Hypothalamus (tissue), 51 donors: ENCODE results near the gene UCP3.

Source experiments
- DNase-seq, 51 donors: peaks; one replicate each; lab custom pipeline; 2025; lab: John Stamatoyannopoulos, UW

UCP3 gene

DNA sequence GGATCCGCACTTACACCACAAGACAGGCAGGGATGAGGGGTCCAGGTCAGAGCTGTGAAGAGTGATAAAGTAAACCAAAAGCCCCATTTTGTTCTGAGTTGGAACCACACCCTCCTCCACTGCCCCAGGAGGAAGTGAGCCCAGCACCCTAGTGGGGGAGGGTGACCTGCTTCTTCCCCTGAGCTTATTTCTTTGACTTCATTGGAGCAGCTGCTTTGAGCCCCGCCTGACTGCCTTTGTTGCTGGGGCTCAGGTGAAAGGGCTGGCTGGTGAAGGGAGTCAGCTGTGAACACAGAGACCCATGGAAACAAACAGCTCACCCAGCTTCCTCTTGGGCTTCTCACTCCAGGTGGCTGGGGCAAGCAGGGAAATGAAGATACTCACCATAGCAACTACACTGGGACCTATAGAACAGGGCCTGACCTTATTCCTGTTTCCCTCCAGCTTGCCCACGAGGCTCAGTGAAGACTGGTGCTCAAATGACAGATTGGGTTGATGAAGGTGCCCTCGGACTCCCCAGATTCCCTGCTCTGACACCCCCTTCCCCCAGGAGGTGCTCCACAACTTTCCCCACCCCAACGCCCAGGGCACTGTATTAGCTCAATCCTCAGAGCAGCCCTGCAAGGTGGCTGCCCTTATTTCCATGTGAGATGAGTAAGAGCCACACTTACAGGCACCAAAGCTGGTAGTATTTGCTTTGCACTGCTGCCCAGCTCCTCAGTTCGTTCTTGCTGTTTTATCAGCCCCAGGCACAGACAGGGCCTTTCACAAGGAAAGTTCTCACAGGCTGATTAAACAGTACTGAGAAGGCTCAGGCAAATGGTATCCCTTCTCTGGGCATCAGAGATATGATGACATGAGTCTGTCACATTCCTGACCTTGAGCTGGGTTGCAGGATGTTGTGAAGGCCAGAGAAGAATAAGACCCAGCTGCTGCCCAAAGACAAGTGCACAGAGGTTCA, 28.6 kb downstream of the UCP3 start:
- peak in 6 of 51 donors; percentile 4 to 27 (median 16) for DNase-seq

DNA sequence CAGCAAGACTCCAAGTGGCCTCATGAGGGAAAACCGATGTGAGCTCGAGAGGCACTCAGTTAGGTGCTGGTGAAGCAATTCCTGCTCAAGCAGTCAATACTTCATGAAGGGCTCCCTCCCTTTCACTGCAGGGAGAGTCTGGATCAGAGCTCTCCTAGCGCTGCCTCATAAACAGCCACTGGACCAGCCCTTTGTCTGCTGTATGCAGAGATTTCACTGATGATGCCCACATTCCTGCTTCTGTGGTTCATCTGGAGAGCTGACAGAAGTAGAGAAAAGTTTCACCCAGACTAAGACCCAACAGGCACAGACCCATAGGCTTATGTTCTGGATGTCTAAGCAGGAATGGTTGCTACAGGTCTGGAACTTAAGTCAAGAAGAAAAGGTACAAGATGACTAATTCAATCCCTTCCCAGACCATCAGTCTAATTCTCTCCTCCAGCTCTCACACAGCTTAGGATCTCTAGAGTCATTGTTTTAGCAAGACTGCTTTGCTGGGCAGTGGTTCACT, 30.3 kb downstream of the UCP3 start:
- no peak for DNase-seq

- no peak for DNase-seq
These were observed 30.9 kb downstream of the UCP3 start for GRCh38 chr11:73977856-73978519.

GRCh38 chr11:73976451-73977151, 32.3 kb downstream of the UCP3 start:
- no peak for DNase-seq

DNA sequence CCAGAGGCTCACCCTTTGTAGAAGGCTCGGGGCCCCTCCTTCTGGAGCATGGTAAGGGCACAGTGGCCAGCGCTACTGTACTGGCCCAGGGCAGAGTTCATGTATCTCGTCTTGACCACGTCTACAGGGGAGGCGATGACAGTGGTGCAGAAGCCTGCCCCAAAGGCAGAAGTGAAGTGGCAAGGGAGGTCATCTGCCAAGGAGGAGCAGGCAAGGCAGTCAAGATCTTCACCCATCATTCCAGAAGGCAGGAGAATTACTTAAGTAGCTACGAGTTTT, 33.5 kb downstream of the UCP3 start:
- no peak for DNase-seq

- DNase-seq = no peak
These were observed 34.0 kb downstream of the UCP3 start for GRCh38 chr11:73974604-73975478.

GRCh38 chr11:73972620-73973449, 36.0 kb downstream of the UCP3 start:
- DNase-seq = no peak

- DNase-seq = no peak
These were observed 36.7 kb downstream of the UCP3 start for GRCh38 chr11:73972187-73972586.

- no peak for DNase-seq
These were observed 37.6 kb downstream of the UCP3 start for GRCh38 chr11:73971175-73971719.

DNA sequence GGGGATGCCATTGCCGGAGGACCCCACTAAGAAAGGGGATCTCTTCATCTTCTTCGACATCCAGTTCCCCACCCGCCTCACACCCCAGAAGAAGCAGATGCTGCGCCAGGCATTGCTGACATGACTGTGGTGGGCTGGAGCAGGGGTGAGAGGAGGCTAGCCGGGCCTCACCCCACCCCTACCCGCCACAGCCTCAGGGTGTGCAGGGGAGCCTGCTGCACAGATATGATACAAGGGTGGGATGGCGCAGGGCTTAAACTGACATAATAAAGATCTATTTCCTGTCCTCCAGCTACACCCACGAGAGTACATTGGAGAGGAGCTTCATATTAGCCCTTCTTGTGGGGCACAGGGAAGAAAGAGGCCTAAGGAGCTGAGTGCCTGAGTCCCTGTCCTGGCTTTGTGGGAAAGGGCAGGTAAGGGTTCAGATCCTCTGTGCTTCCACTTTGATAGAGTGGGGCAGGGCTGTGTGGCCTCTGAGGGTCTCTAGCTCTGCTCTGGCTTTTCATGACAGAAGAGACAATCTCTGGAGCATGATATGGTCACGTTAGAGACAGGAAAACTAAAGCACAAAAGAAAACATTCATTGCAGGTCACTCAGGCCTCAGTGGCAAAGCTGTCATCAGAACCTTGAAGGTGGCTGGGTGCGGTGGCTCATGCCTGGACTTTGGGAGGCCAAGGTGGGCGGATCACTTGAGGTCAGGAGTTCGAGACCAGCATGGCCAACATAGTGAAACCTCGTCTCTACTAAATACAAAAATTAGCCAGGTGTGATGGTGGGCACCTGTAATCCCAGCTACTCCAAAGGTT, 38.7 kb downstream of the UCP3 start:
- DNase-seq = no peak

DNA sequence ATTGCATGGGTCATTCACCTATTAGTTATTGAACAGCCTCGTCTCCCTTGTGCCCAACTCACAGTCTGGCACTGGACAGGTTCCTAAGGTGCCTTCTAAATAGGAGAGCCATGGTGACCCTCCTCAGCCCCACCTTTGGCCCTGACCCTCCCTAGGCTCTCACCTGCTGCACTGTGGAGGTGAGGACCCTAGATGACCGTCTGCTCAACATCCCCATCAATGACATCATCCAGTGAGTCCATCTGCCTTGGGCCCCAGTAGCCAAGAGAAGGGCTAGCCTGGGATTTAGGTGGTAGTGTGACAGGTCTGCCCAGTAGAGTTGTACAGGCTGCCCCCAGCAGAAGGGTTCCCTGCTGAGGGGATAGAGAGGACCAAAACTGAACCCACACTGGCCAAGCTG, 39.8 kb downstream of the UCP3 start:
- DNase-seq = no peak

- DNase-seq = no peak
These were observed 40.4 kb downstream of the UCP3 start for GRCh38 chr11:73968356-73968966.

GRCh38 chr11:73965764-73966121, 43.1 kb downstream of the UCP3 start:
- no peak for DNase-seq

DNA sequence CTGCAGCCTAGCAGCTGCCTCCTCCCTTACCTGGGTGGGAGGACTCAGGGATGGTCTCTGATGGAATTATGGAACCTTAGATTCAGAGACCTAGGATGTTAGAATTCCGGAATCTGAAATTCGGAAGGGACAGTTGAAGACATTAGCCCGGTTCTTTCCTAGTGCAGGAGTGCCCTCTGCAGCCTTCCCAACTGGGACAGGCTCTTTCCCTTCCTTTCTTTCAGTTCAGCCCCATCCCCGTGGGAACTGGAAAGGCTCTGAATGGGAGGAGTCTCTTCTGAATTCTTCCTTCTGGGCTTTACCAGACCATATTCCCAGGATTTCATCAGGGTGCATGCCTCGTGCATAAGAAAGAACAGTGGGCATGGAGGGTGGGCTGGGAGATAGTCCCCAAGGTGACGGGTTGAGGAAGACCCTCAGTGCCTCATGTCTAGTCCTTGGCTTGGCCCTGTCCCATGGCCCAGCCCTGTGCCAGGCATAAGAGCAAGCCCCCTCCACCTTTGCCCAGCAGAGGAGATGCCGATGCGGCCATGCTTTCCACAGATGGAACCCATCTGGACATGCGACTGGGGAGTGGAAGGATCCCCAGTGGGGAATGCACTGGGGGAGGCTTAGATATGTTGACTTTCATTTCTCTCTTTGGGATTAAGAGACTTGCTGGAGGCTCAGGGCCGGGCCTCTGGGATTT, 43.7 kb downstream of the UCP3 start:
- no peak for DNase-seq

GRCh38 chr11:73963861-73964260, 45.0 kb downstream of the UCP3 start:
- DNase-seq = no peak

GRCh38 chr11:73962101-73962705, 46.7 kb downstream of the UCP3 start:
- DNase-seq = peak in 1 of 51 donors; percentile 20

- DNase-seq = peak in 1 of 51 donors; percentile 16
These were observed 47.6 kb downstream of the UCP3 start for GRCh38 chr11:73961321-73961720.
